Hematopoietic multipotent progenitor cell treated with erythropoietin and hydrocortisone succinate and interleukin-3 and kit ligand, for 6 days (in vitro differentiated cells): ENCODE results near the gene IL3RA.
"Not testable (repeated sequence)": the region's sequence is repeated elsewhere in the genome, so short reads cannot be mapped to it uniquely, and the experiment has no call there.

Source experiments
- DNase-seq: peaks from one replicate; pipeline ENCODE4 v3.0.0-alpha.2; 2015

IL3RA gene

DNA sequence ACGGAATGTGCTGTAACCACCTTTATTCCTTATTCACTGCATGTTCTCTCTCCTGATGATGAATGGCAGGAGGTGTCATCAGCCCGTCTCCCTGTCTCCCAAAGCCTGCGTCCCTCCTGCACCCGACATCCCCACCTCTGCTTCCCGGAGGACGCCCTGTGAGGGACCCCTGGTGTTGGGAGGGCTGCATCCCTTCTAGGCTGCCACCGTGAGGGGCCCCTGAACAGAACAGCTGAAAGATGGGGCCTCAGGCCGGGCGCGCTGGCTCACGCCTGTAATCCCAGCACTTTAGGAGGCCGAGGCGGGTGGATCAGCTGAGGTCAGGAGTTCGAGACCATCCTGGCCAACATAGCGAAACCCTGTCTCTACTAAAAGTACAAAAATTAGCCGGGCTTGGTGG, 89.7 kb downstream of the IL3RA start:
- DNase-seq = not testable (repeated sequence)

DNA sequence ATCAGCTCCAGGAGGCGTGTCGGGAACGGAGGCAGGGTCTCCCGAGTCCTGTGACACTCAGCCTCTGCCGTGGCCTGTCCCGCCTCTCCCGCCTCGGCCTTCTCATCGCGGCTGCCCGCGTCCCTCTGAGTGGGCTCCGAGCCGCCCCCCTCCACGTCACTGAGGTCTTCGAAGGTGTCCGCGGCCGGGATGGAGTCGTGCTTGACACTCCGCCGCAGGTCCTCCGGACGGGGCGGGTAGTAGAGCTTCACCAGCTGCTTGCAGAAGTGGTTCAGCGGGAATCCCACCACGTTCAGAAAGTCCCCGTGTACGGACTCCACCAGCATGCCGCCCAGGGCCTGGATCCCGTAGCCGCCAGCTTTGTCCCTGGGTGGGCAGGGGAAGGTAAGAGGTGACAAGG, 91.2 kb downstream of the IL3RA start:
- no peak for DNase-seq

DNA sequence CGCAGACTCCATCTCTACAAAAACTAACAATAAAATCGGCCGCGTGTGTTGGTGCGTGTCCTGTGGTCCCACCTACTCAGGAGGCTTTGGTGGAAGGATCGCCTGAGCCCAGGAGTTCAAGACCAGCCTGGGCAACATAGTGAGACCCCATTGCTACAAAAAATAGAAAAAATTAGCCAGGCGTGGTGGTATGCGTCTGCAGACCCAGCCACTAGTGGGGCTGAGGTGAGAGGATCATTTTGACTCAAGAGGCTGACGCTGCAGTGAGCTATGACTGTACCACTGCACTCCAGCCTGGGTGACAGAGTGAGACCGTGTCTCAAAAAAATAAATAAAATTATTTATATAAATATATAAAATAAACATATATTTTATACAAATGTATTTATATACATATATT, 93.9 kb downstream of the IL3RA start:
- DNase-seq = no peak
